Endothelial cell (in vitro differentiated cells): ENCODE results near the gene HDGF. TPM values are rescaled to one million over a fixed set of nuclear protein-coding genes. Genes with fewer than 3 reads are reported as not detected.
A peak's percentile ranks its signal among the peaks of the same experiment; 100 is the strongest.

ENCODE experiments used
- DNase-seq: peaks from one replicate; pipeline ENCODE4 v3.0.0; 2021; ENCODE audit warnings: low spot score
- H3K27ac Mint-ChIP-seq: one replicate; pipeline ENCODE4 v1.8.0; 2021; ENCODE audit warnings: mixed read lengths, inconsistent platforms; ENCODE audit not compliant: unreplicated experiment
- H3K27me3 Mint-ChIP-seq: one replicate; pipeline ENCODE4 v1.8.0; 2021; ENCODE audit warnings: mild to moderate bottlenecking, moderate library complexity, mixed read lengths, inconsistent platforms; ENCODE audit not compliant: unreplicated experiment
- H3K36me3 Mint-ChIP-seq: one replicate; pipeline ENCODE4 v1.8.0; 2021; ENCODE audit warnings: mild to moderate bottlenecking, low read depth, mixed read lengths, inconsistent platforms; ENCODE audit not compliant: unreplicated experiment
- H3K4me1 Mint-ChIP-seq: one replicate; pipeline ENCODE4 v1.8.0; 2021; ENCODE audit warnings: mild to moderate bottlenecking, mixed read lengths, inconsistent platforms; ENCODE audit not compliant: unreplicated experiment
- H3K4me3 Mint-ChIP-seq: one replicate; pipeline ENCODE4 v1.8.0; 2021; ENCODE audit warnings: mild to moderate bottlenecking, mixed read lengths, inconsistent platforms; ENCODE audit not compliant: unreplicated experiment
- H3K9me3 Mint-ChIP-seq: one replicate; pipeline ENCODE4 v1.8.0; 2021; ENCODE audit warnings: mixed read lengths, inconsistent platforms; ENCODE audit not compliant: unreplicated experiment
- total RNA-seq: library from RNA; stranded (reverse); fragmentation: NEBNext Ultra II Directional; extraction: Animal tissue kit (Norgen Biotek cat#: 25700); gene quantifications from one replicate; pipeline ENCODE4 v1.2.1, GENCODE V29; 2021; ENCODE audit not compliant: unreplicated experiment
- TF ChIP-seq, protein P1 (sequence below): fragments of 200-600 bp; sonication (generic); IDR thresholded peaks from one replicate; pipeline ENCODE4 v1.5.0; 2021; ENCODE audit warnings: antibody characterized with exemption; ENCODE audit not compliant: unreplicated experiment

HDGF gene
- total RNA-seq, 1 donor from 2014 or later, result 175 TPM

DNA sequence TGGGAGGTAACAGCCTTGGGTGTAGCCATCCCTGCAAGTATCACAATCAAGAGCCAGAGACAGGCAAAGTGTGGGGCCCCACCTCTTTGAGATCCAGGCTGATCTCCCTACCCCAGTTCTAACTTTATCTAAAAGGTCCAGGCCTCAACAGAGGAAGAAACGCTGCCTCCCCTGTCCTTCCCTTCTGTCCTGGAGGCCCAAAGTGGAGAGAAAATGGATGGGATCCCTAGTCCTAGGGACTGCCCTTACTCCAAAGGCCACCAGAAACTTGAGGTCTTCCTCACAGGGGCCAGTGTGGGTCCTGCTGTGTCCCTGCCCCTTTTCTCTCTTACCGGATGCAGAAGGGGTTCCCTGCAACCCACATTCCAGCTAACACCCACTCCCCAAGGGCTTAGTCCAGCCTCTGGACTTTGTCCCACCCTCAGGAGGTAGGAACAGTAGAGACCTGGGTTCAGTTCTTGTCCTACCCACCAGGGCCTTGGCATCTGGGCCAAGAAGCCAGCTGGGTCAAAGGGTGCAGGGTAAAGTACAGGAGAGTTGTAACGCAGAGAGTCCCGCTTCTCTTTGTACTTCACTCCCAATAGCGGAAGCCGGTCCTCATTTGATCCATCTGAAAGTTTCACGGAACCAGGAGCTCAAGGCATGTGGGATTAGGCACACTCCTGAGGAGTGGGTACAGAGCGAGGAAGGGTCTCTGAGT is 1.9 kb downstream of the HDGF start:
- peaks cover 56% of the 10 kb centered on the region for H3K4me1 Mint-ChIP-seq
- peak overlapping the region; percentile 94 for H3K4me3 Mint-ChIP-seq
- H3K36me3 Mint-ChIP-seq, result peaks cover 20% of the 10 kb centered on the region
- no peak for DNase-seq
- H3K9me3 Mint-ChIP-seq, result no peaks in the 10 kb centered on the region
- H3K27me3 Mint-ChIP-seq, result peaks cover 25% of the 10 kb centered on the region
- TF ChIP-seq, protein P1, sequence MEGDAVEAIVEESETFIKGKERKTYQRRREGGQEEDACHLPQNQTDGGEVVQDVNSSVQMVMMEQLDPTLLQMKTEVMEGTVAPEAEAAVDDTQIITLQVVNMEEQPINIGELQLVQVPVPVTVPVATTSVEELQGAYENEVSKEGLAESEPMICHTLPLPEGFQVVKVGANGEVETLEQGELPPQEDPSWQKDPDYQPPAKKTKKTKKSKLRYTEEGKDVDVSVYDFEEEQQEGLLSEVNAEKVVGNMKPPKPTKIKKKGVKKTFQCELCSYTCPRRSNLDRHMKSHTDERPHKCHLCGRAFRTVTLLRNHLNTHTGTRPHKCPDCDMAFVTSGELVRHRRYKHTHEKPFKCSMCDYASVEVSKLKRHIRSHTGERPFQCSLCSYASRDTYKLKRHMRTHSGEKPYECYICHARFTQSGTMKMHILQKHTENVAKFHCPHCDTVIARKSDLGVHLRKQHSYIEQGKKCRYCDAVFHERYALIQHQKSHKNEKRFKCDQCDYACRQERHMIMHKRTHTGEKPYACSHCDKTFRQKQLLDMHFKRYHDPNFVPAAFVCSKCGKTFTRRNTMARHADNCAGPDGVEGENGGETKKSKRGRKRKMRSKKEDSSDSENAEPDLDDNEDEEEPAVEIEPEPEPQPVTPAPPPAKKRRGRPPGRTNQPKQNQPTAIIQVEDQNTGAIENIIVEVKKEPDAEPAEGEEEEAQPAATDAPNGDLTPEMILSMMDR, result no peak
- H3K27ac Mint-ChIP-seq, result peak overlapping the region; percentile 99

DNA sequence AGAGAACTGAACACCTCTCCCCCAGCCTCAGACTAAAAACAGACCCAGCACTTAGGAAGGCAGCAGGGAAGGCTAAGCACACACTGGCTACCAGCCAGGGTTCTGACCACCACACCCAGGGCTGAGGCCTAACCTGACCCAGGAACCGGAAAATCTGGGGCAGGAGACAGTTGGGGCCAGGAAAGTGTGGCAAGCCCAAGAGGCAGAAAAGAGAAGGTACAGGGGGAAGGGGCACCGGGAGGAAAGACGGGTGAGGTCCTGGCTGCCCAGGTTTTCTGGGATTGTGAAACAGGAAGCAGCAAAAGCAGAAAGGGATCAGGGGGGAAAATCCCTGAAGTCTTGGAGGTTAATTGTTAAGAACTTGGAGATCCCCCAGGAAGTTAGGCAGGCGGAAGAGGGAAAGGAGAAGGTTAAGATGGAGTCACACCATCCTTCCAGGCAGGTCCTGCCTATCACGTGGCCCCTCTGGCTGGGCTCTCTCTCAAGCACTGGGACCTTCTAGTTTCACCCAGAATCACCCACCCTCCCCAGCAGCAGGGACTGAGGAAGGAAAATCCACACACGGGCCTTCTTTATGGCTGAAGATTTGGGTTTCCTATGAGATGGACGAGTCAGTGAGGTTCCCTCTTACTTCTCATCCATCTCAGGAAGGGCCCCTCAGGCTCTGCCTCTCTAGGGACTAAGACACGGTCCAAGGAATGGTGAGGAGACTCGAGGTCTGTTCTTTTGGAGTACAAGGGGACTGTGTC is 2.6 kb downstream of the HDGF start:
- TF ChIP-seq, protein P1, result no peak
- Mint-ChIP-seq H3K27ac (peak overlapping the region; percentile 99), H3K27me3 (peaks cover 26% of the 10 kb centered on the region), H3K9me3 (no peaks in the 10 kb centered on the region), H3K36me3 (peaks cover 20% of the 10 kb centered on the region), H3K4me1 (peaks cover 56% of the 10 kb centered on the region), H3K4me3 (peak overlapping the region; percentile 94)
- DNase-seq, result no peak

DNA sequence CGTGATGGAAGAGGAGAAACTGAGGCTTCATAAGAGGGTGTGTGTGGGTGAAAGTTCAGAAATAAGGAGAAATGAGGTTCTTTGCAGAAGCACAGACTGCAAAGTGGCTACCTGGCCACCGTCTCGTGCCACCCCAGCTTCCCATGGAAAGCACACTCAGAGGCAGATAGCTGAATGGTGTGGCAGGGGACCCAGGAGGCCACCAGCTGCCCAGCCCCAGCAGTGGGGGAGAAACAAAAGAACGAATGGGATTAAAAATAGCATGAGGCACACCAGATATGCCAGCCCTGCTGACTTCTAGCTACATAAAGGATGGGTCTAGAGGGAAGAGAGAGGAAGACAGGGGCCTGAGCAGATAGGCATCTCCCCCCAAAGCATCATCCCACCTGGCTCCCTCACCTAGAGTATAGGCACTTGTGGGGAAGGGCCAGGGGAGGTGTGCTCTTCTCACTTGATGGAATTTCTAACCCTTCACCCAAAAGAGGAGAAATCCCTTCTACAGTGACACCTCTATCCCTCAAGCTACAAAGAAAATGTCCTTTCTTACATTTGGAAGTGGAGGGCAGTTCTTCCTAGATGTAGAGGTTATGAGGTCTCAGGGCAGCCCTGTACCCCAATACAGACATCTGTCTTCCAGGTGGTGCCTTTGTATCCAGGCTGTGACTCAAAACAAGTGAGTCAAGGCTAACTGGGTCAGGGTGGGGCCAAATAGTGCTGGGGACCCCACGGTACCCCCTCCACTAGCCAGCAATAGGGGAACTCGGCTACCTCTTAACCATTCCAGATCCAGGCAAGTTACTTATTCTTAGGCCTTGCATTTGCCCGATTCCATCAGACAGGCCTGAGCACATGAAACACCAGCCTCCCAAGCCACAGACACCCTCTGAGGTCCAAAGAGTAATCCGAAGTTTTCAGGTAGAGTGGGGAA is 3.5 kb downstream of the HDGF start:
- Mint-ChIP-seq H3K27me3 (peaks cover 26% of the 10 kb centered on the region), H3K36me3 (peaks cover 20% of the 10 kb centered on the region), H3K27ac (peak overlapping the region; percentile 99), H3K9me3 (no peaks in the 10 kb centered on the region), H3K4me1 (peaks cover 55% of the 10 kb centered on the region), H3K4me3 (peak overlapping the region; percentile 94)
- DNase-seq, result no peak
- TF ChIP-seq, protein P1, result no peak

DNA sequence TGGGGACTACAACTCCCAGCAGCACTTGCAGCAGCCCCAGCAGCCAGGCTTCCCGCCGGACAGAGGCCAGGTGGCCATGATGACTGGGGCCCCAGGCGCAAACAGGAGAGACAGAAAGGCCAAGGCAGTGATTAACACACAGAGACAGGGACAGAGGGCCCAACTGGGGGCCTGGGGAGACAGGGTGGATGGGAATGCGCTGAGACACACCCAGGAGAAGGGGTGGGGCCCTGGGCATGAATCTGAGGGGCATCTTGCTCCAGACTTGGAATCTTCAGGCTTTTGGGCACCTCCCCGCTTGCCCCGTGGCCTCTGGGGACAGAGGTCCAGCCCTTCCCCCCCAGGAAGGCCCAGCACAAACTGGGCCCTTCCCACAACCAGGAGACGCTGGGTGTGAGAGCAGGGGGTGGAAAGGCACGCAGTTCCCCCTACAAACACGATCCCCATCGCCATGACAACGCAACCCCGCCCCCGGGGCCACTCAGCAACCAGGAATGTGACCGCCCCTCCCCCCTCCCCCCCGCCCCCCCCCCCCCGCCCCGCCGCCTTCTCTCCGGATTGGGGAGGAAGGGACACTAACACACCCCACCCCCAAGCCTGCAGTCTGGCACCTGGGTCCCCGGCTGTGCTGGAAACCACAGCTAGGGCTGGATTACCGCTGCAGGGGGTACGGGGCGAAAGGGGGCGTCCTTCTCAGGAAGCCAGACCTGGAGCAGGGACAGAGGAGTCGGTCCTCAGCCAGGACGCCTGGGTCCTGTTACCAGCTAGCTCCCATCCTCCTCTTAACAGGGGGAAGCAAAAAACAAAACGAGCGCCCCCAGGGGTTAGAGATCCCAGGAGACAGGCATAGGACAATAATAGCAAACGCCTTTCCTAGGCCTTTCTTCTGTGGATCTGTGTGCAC is 4.5 kb downstream of the HDGF start:
- H3K4me3 Mint-ChIP-seq, result peak overlapping the region; percentile 85
- no peaks in the 10 kb centered on the region for H3K9me3 Mint-ChIP-seq
- peaks cover 23% of the 10 kb centered on the region for H3K36me3 Mint-ChIP-seq
- H3K4me1 Mint-ChIP-seq, result peaks cover 51% of the 10 kb centered on the region
- TF ChIP-seq, protein P1, result no peak
- peak; percentile 91 for DNase-seq
- H3K27ac Mint-ChIP-seq, result peak overlapping the region; percentile 100
- peaks cover 27% of the 10 kb centered on the region for H3K27me3 Mint-ChIP-seq
